Measurements from ENCODE around the gene INPP5A. TPM values are rescaled to one million over a fixed set of nuclear protein-coding genes. Genes with fewer than 3 reads are reported as not detected.

The INPP5A gene
- total and polyA plus RNA-seq, 2 donors (not counting 1 experiment from before 2014, with no cell fraction given) = 9.3 to 87.8 TPM

DNA sequence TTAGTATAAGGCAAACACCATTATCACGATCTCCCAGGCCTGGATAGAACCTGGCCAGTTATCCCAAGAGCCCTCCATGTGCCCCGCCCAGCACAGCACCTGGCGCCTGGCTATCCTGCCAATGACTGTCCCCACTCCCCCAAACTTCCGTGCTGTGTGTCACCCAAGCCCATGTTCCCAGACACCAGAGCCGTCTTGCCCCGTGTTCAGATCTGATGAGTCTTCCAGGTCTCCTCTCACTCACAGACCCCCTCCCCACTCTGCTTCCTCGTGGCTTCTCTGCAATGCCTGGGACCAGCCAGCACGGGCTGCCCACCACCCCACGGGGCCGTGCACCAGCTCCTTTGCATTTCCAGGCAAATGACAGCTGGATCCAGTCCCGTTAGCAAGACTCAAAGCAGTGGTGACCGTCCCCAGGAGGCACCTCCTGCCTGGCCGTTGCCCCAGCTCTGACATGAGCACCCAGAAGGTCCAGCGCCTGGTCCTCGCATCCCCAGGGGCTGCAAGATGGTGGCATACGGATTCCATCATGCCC is 43.8 kb upstream of the INPP5A start:
- WGBS (ENCODE audit: insufficient coverage) = 92% methylated on average over 15 of the region's 16 CpGs
- no peak overlapping the region for H3K4me3 ChIP-seq (ENCODE audit: control extremely low read depth in 1 of 5, extremely low read depth in 1 of 5, insufficient read depth in 1 of 5, low read depth in 2 of 5, low read length in 4 of 5)
- no peak overlapping the region for H3K27ac ChIP-seq (ENCODE audit: low read length in 2 of 2)
- ATAC-seq (ENCODE audit: low read depth) = no peak
- H3K36me3 ChIP-seq (replicated peaks in 1 of 2; ENCODE audit: control extremely low read depth in 1 of 2, control insufficient read depth in 1 of 2, extremely low read depth in 1 of 2, insufficient read depth in 2 of 2, low read length in 1 of 2) = no peaks in the 10 kb centered on the region
- TF ChIP-seq, protein P1, sequence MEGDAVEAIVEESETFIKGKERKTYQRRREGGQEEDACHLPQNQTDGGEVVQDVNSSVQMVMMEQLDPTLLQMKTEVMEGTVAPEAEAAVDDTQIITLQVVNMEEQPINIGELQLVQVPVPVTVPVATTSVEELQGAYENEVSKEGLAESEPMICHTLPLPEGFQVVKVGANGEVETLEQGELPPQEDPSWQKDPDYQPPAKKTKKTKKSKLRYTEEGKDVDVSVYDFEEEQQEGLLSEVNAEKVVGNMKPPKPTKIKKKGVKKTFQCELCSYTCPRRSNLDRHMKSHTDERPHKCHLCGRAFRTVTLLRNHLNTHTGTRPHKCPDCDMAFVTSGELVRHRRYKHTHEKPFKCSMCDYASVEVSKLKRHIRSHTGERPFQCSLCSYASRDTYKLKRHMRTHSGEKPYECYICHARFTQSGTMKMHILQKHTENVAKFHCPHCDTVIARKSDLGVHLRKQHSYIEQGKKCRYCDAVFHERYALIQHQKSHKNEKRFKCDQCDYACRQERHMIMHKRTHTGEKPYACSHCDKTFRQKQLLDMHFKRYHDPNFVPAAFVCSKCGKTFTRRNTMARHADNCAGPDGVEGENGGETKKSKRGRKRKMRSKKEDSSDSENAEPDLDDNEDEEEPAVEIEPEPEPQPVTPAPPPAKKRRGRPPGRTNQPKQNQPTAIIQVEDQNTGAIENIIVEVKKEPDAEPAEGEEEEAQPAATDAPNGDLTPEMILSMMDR (IDR thresholded peaks at IDR 0.05) = no peak
- Mint-ChIP-seq H3K4me3 (no peak overlapping the region), H3K9me3 (ENCODE audit: insufficient read depth) (no peaks in the 10 kb centered on the region), H3K27me3 (peaks cover 15% of the 10 kb centered on the region), H3K27ac (no peak overlapping the region), H3K4me1 (no peaks in the 10 kb centered on the region)
- peaks cover 0 to 14% (median 2%) of the 10 kb centered on the region in 4 experiments for H3K27me3 ChIP-seq (replicated peaks in 1 of 4; ENCODE audit: control extremely low read depth in 1 of 4, control insufficient read depth in 3 of 4, insufficient read depth in 4 of 4, low read length in 3 of 4)
- no peak overlapping the region for H2AFZ ChIP-seq (ENCODE audit: insufficient read depth, low read depth, low read length, poor library complexity, severe bottlenecking)
- POLR2A ChIA-PET = no interaction called here
- no peaks in the 10 kb centered on the region for H4K20me1 ChIP-seq (ENCODE audit: control insufficient read depth, insufficient read depth, low read length, poor library complexity, severe bottlenecking)
- no peak overlapping the region for H3K9ac ChIP-seq (ENCODE audit: low read length)
- H3K79me2 ChIP-seq (ENCODE audit: control insufficient read depth, insufficient read depth, low read length) = no peaks in the 10 kb centered on the region
- no peaks in the 10 kb centered on the region for H3K4me1 ChIP-seq (ENCODE audit: control insufficient read depth in 2 of 2, insufficient read depth in 2 of 2, low read length in 2 of 2)
- intact Hi-C loops (cut with micrococcal nuclease) = no loop called here
- CTCF ChIA-PET = no interaction called here
- H3K9me3 ChIP-seq (ENCODE audit: control extremely low read depth in 1 of 3, control insufficient read depth in 2 of 3, insufficient read depth in 1 of 3, low read length in 2 of 3) = peaks cover 0 to 15% (median 0%) of the 10 kb centered on the region in 3 donors
- no peak for DNase-seq
- no peak overlapping the region for H3K4me2 ChIP-seq (replicated peaks; ENCODE audit: low read depth, low read length, poor library complexity, severe bottlenecking)

DNA sequence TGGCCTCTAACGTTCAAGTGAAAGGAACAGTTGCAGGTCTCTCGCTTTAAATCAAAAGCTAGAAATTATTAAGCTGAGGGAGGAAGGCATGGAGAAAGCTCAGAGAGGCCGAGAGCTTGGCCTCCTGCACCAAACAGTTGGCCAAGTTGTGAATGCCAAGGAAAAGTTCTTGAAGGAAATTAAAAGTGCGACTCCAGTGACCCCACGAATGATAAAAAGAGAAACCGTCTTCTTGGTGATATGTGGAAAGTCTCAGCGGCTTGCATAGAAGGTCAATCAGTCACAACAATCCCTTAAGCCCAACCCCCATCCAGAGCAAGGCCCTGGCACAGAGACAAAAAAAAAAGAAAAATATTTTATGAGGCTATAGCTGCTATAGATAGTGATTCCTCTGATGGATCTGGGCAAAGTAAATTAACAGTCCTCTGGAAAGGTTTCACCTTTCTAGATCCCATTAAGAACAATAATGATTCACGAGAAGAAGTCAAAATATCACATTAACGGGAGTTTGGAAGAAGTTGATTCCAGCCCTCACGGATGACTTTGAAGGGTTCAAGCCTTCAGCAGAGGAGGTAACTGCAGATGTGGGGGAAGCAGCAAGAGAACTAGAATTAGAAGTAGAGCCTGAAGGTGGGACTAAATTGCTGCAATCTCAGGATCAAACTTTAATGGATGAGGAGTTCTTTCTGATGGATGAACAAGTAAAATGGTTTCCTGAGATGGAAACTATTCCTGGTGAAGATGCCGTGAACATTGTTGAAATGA is 42.5 kb upstream of the INPP5A start:
- no peak overlapping the region for H3K4me3 Mint-ChIP-seq
- H4K20me1 ChIP-seq (ENCODE audit: control insufficient read depth, insufficient read depth, low read length, poor library complexity, severe bottlenecking) = no peaks in the 10 kb centered on the region
- H3K9me3 Mint-ChIP-seq (ENCODE audit: insufficient read depth) = no peaks in the 10 kb centered on the region
- peaks cover 0 to 14% (median 2%) of the 10 kb centered on the region in 4 experiments for H3K27me3 ChIP-seq (replicated peaks in 1 of 4; ENCODE audit: control extremely low read depth in 1 of 4, control insufficient read depth in 3 of 4, insufficient read depth in 4 of 4, low read length in 3 of 4)
- H3K9me3 ChIP-seq (ENCODE audit: control extremely low read depth in 1 of 3, control insufficient read depth in 2 of 3, insufficient read depth in 1 of 3, low read length in 2 of 3) = peaks cover 0 to 12% (median 0%) of the 10 kb centered on the region in 3 donors
- no peak overlapping the region for H3K4me3 ChIP-seq (ENCODE audit: control extremely low read depth in 1 of 5, extremely low read depth in 1 of 5, insufficient read depth in 1 of 5, low read depth in 2 of 5, low read length in 4 of 5)
- H3K4me2 ChIP-seq (replicated peaks; ENCODE audit: low read depth, low read length, poor library complexity, severe bottlenecking) = no peak overlapping the region
- intact Hi-C loops (cut with micrococcal nuclease) = no loop called here
- ChIA-PET CTCF (no interaction called here), POLR2A (no interaction called here)
- DNase-seq (no peak), ATAC-seq (ENCODE audit: low read depth) (no peak)
- H3K9ac ChIP-seq (ENCODE audit: low read length) = no peak overlapping the region
- H2AFZ ChIP-seq (ENCODE audit: insufficient read depth, low read depth, low read length, poor library complexity, severe bottlenecking) = no peak overlapping the region
- H3K27ac Mint-ChIP-seq = no peak overlapping the region
- H3K79me2 ChIP-seq (ENCODE audit: control insufficient read depth, insufficient read depth, low read length) = no peaks in the 10 kb centered on the region
- H3K4me1 Mint-ChIP-seq = no peaks in the 10 kb centered on the region
- no peaks in the 10 kb centered on the region for H3K4me1 ChIP-seq (ENCODE audit: control insufficient read depth in 2 of 2, insufficient read depth in 2 of 2, low read length in 2 of 2)
- 90% methylated on average over 6 of the region's 11 CpGs for WGBS (ENCODE audit: insufficient coverage)
- H3K27me3 Mint-ChIP-seq = peaks cover 15% of the 10 kb centered on the region
- no peak overlapping the region for H3K27ac ChIP-seq (ENCODE audit: low read length in 2 of 2)
- TF ChIP-seq, protein P1 (IDR thresholded peaks at IDR 0.05) = no peak
- no peak for TF ChIP-seq EZH2 (IDR thresholded peaks at IDR 0.05; ENCODE audit: borderline replicate concordance, insufficient read depth, low read depth, low read length, poor library complexity, severe bottlenecking)
- H3K36me3 ChIP-seq (replicated peaks in 1 of 2; ENCODE audit: control extremely low read depth in 1 of 2, control insufficient read depth in 1 of 2, extremely low read depth in 1 of 2, insufficient read depth in 2 of 2, low read length in 1 of 2) = no peaks in the 10 kb centered on the region
